SK-N-MC (cell line): Measurements from ENCODE around the gene RUSF1.
"Not testable (repeated sequence)": the region's sequence is repeated elsewhere in the genome, so short reads cannot be mapped to it uniquely, and the experiment has no call there.

Source experiments
- EZH2 ChIP-seq: fragments of 200-600 bp; sonication (generic); IDR thresholded peaks from one replicate; pipeline ENCODE4 v1.6.1; 2017; ENCODE audit warnings: antibody characterized with exemption
- FOXP2 ChIP-seq: optimal IDR thresholded peaks from 2 replicates; pipeline ENCODE3; 2011; ENCODE audit warnings: mild to moderate bottlenecking, moderate library complexity; ENCODE audit not compliant: insufficient read depth; ENCODE audit errors: extremely low read length, control extremely low read depth
- POLR2AphosphoS5 ChIP-seq: IDR thresholded peaks from 2 replicates; pipeline ENCODE4 v1.6.1; 2012; ENCODE audit warnings: mild to moderate bottlenecking, low read depth, low read length, borderline replicate concordance

DNA sequence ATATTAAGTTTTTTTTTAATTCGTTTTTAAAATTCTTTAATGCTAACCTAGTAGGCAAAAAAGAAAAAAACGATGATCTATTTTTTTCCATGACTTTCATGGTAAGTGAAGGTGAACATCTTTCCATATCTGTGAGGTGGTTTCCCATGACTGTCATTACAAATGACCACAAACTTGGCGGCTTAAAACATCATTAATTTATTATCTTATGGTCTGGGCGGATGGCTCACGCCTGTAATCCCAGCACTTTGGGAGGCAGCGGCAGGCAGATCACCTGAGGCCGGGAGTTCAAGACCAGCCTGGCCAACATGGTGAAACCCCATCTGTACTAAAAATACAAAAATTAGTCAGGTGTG lies 30.0 kb upstream of the RUSF1 start:
- not testable (repeated sequence) for TF ChIP-seq POLR2AphosphoS5, EZH2, FOXP2
